CD4-positive, alpha-beta T cell treated with Interleukin-12 subunit alpha and Interleukin-12 subunit beta, for 1 hour (primary cell): Measurements from ENCODE around the gene STOML1.

ENCODE experiments used
- DNase-seq: peaks from one replicate; pipeline ENCODE4 v3.0.0-alpha.2; 2020

The STOML1 gene

GRCh38 chr15:74013374-74013894 is 21.3 kb upstream of the STOML1 start:
- DNase-seq = no peak

- DNase-seq = no peak
Observed at GRCh38 chr15:74011610-74012009, 19.5 kb upstream of the STOML1 start.

- DNase-seq = no peak
Observed at GRCh38 chr15:74010929-74011540, 18.9 kb upstream of the STOML1 start.

- no peak for DNase-seq
Observed at GRCh38 chr15:74008901-74009300, 16.8 kb upstream of the STOML1 start.

GRCh38 chr15:74007820-74008371 is 15.8 kb upstream of the STOML1 start:
- no peak for DNase-seq

- no peak for DNase-seq
Observed at GRCh38 chr15:74006774-74007639, 14.9 kb upstream of the STOML1 start.

- DNase-seq = no peak
Observed at GRCh38 chr15:73997986-73998385, 5.9 kb upstream of the STOML1 start.

- peak; percentile 53 for DNase-seq
Observed at GRCh38 chr15:73996939-73997338, 4.8 kb upstream of the STOML1 start.

GRCh38 chr15:73996267-73996666 is 4.2 kb upstream of the STOML1 start:
- DNase-seq = no peak

GRCh38 chr15:73994912-73995622 is 3.0 kb upstream of the STOML1 start:
- peak; percentile 25 for DNase-seq

GRCh38 chr15:73994413-73994883 is 2.4 kb upstream of the STOML1 start, which contains the start of gene PML:
TSS of gene PML (plus strand) at chr15:73994716. CDS start at chr15:73994813, 97 bp downstream.
- peak; percentile 94 for DNase-seq

GRCh38 chr15:73993211-73993994 is 1.3 kb upstream of the STOML1 start:
- no peak for DNase-seq

GRCh38 chr15:73992594-73992898 is 451 bp upstream of the STOML1 start:
- no peak for DNase-seq

- DNase-seq = no peak
Observed at GRCh38 chr15:73991260-73991659, 835 bp downstream of the STOML1 start.

- DNase-seq = no peak
Observed at GRCh38 chr15:73990250-73991005, 1.7 kb downstream of the STOML1 start.

GRCh38 chr15:73989001-73989798 is 2.9 kb downstream of the STOML1 start:
- DNase-seq = no peak

- DNase-seq = no peak
Observed at GRCh38 chr15:73988445-73988969, 3.6 kb downstream of the STOML1 start.

- DNase-seq = no peak
Observed at GRCh38 chr15:73987681-73988444, 4.2 kb downstream of the STOML1 start.

GRCh38 chr15:73987250-73987649 is 4.8 kb downstream of the STOML1 start:
- no peak for DNase-seq

- DNase-seq = no peak
Observed at GRCh38 chr15:73986776-73987056, 5.4 kb downstream of the STOML1 start.
